ENCODE results near the gene RIC8B. TPM values are rescaled to one million over a fixed set of nuclear protein-coding genes. Genes with fewer than 3 reads are reported as not detected.

RIC8B gene
- total RNA-seq, 4 donors from 2014 or later = 12.5 to 17.8 (median 15.8) TPM

GRCh38 chr12:106879612-106880011, 105.1 kb downstream of the RIC8B start:
- ATAC-seq (ENCODE audit: low FRiP score) = no peak
- TF ChIP-seq, protein P1, sequence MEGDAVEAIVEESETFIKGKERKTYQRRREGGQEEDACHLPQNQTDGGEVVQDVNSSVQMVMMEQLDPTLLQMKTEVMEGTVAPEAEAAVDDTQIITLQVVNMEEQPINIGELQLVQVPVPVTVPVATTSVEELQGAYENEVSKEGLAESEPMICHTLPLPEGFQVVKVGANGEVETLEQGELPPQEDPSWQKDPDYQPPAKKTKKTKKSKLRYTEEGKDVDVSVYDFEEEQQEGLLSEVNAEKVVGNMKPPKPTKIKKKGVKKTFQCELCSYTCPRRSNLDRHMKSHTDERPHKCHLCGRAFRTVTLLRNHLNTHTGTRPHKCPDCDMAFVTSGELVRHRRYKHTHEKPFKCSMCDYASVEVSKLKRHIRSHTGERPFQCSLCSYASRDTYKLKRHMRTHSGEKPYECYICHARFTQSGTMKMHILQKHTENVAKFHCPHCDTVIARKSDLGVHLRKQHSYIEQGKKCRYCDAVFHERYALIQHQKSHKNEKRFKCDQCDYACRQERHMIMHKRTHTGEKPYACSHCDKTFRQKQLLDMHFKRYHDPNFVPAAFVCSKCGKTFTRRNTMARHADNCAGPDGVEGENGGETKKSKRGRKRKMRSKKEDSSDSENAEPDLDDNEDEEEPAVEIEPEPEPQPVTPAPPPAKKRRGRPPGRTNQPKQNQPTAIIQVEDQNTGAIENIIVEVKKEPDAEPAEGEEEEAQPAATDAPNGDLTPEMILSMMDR (IDR thresholded peaks at IDR 0.05) = no peak
- DNase-seq (ENCODE audit: low spot score) = no peak

DNA sequence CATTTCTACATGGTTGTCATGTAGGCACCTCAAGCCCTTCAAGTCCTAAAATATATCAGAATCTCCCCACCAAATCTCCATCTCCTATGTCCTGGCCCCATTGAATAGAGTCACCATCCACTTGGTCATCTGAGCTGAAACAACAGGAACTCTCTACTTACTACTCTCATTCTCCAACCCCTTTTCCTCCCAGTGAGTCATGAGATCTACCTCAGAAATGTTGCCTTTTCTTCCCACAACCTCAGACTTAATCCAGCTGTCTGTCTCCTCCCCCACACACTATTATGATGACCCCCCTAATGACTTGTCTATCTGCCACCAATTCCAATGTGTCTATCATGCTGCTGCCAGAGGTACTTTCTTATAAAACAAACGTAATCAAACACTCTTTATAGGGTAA, 108.9 kb downstream of the RIC8B start:
- TF ChIP-seq, protein P1 (IDR thresholded peaks at IDR 0.05) = no peak
- DNase-seq (ENCODE audit: low spot score) = no peak
- ATAC-seq (ENCODE audit: low FRiP score) = no peak

GRCh38 chr12:106885026-106885425, 110.5 kb downstream of the RIC8B start:
- ATAC-seq (ENCODE audit: low FRiP score) (no peak), DNase-seq (ENCODE audit: low spot score) (no peak)
- TF ChIP-seq, protein P1 (IDR thresholded peaks at IDR 0.05) = no peak

GRCh38 chr12:106885541-106886249, 111.2 kb downstream of the RIC8B start:
- ATAC-seq (ENCODE audit: low FRiP score) (no peak), DNase-seq (ENCODE audit: low spot score) (no peak)
- TF ChIP-seq, protein P1 (IDR thresholded peaks at IDR 0.05) = no peak

GRCh38 chr12:106886932-106887331, 112.5 kb downstream of the RIC8B start:
- TF ChIP-seq, protein P1 (IDR thresholded peaks at IDR 0.05) = no peak
- no peak for ATAC-seq (ENCODE audit: low FRiP score)
- no peak for DNase-seq (ENCODE audit: low spot score)

GRCh38 chr12:106888348-106888970, 114.0 kb downstream of the RIC8B start:
- ATAC-seq (ENCODE audit: low FRiP score) = no peak
- DNase-seq (ENCODE audit: low spot score) = no peak
- TF ChIP-seq, protein P1 (IDR thresholded peaks at IDR 0.05) = no peak

DNA sequence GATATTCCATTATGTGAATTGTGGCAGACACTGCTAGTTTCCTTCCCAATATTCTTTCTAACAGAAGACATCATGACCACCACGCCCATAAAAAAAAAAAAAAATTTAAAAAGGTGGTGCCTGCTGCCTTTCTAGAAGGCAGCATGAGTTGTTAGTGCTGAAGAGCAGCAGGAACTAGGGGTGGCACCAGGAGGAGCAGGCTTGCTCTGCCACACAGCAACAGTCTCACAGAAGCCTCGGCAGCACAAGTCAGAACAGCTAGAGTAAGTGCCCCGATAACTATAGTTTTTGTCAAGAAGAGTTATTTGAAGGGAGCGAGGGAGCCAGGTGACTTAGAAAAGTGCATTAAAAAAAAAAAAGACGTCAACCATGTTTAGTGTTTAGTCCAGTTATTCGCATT, 114.8 kb downstream of the RIC8B start:
- TF ChIP-seq, protein P1 (IDR thresholded peaks at IDR 0.05) = no peak
- no peak for ATAC-seq (ENCODE audit: low FRiP score)
- DNase-seq (ENCODE audit: low spot score) = no peak
